DOHH2 (cell line): ENCODE data around the gene RAI1.

Experiments
- EZH2phosphoT487 ChIP-seq: fragments of 200-600 bp; sonication (generic); IDR thresholded peaks from 2 replicates; pipeline ENCODE4 v1.6.1; 2017; ENCODE audit warnings: borderline replicate concordance, mild to moderate bottlenecking, antibody characterized with exemption, low read length, moderate library complexity, mixed read lengths
- TF ChIP-seq, protein P1 (sequence below): fragments of 200-600 bp; sonication (generic); IDR thresholded peaks from one replicate; pipeline ENCODE4 v1.5.1; 2014; ENCODE audit warnings: antibody characterized with exemption, mild to moderate bottlenecking, low read depth, low read length; ENCODE audit not compliant: poor library complexity, severe bottlenecking

DNA sequence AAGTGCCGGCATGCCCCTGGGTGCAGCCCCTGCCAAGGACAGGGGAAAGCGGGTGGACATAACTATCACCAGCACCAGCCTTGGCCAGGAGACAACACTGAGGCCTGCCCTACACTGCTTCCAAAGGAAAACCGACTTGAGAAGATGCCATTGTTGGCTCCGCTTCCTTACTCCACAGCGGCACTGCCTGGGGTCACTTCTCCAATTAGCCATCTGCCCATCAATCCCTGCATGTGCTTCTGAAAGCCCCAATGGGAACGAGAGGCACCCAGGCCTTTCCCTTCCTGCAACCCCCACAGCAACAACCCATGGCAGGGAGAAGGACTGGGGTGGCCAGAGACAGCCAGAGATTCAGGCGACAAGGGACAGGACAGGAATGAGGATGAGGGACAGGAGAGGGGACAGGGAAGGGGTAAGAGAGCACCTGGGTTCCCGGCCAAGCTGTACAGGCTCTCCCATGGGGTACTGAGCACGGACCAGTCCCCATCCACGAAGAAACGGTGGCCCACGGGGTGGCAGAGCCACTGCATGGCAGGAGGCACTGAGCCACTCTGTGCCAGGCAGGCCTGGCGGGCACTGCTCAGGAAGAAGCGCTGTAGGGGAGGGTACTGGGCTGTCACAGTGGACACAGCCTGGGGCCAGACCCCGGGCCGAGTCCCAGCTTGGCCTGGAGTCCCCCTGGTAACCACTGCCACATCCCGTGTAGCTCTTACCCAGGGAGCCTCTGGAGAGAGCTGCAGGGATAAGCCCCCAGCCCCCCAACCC lies 134.4 kb downstream of the RAI1 start:
- TF ChIP-seq EZH2phosphoT487, result no peak
- TF ChIP-seq, protein P1, sequence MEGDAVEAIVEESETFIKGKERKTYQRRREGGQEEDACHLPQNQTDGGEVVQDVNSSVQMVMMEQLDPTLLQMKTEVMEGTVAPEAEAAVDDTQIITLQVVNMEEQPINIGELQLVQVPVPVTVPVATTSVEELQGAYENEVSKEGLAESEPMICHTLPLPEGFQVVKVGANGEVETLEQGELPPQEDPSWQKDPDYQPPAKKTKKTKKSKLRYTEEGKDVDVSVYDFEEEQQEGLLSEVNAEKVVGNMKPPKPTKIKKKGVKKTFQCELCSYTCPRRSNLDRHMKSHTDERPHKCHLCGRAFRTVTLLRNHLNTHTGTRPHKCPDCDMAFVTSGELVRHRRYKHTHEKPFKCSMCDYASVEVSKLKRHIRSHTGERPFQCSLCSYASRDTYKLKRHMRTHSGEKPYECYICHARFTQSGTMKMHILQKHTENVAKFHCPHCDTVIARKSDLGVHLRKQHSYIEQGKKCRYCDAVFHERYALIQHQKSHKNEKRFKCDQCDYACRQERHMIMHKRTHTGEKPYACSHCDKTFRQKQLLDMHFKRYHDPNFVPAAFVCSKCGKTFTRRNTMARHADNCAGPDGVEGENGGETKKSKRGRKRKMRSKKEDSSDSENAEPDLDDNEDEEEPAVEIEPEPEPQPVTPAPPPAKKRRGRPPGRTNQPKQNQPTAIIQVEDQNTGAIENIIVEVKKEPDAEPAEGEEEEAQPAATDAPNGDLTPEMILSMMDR, result no peak
